A172 (cell line): Measurements from ENCODE around the gene NGEF. TPM values are rescaled to one million over a fixed set of nuclear protein-coding genes. Genes with fewer than 3 reads are reported as not detected.

Experiments used
- DNase-seq: peaks from one replicate; pipeline ENCODE4 v3.0.0-alpha.2; 2015; ENCODE audit warnings: low spot score
- total RNA-seq: library from RNA; depleted of rRNA; stranded (reverse); fragments of >200 nt; shearing (Covaris generic); gene quantifications from 2 replicates; pipeline ENCODE4 v1.2.3, GENCODE V29; 2014

NGEF gene
- total RNA-seq, 1 experiment from 2014 or later = 33.3 TPM

DNA sequence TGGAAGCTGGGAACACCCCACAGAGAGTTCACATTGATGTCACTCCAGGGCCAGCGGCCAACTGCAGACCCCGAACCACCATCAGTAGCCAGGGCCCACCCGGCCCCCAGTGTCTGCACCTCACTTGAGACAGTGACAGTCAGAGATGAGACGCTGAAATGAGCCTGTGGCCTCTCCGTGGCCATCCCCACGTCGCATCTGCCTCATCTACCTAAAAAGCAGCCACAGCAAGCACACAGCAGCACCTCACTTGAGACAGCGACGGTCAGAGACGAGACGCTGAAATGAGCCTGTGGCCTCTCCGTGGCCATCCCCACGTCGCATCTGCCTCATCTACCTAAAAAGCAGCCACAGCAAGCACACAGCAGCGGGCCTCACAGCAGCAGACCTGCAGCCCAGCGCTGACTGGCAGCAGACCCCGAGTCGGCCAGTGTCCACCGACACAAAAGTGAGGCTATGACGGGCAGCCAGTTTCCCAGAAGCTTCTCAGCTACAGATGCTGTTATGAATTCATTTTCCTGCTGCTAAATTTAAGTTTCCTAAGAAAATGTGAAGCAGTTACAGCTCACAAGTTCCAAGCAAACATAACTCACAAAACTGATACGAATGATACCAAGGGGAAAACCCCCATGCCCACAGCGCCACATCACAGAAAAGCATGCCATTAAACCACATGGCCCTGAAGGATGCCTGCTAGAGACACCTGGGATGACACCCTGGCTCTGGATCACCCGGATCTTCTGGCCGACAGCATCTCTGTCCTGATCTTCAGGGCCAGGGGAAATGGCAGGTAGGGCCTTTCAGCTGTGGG, 115.3 kb downstream of the NGEF start:
- no peak for DNase-seq

DNA sequence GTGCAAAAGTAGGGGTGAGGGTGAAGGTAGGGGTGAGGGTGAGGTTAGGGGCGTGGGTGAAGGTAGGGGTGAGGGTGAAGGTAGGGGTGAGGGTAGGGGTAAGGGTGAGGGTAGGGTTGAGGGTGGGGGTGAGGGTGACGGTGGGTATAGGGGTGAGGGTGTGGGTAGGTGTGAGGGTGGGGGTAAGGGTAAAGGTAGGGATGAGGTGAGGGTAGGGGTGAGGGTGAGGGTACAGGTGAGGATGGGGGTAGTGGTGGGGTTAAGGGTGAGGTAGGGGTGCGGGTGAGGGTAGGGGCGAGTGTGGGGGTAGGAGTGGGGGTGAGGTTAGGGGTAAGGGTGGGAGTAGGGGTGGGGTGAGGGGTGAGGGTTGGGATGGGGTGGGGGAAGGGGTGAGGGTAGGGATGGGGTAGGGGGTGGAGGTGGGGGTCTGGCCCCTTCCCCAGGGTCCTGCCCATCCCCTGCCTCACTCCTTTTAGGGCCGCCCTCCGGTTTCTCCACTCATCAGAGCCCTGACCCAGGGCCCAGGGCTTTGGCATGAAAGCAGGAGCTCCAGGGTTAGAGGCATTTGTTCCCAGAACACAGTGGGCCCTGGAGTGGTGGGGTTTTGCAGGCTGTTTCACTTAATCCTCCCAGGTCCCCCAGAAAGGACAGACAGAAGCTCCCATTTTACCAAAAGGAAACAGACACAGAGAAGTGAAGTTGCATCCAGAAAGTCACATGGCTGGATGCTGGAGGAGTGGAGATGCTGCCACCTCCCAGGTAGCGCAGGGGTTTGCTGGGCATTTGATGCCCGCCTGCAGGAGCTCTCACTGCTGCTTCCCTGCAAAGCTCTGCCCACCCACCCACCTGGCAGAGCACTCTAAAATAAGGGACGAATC, 116.1 kb downstream of the NGEF start:
- DNase-seq = no peak

DNA sequence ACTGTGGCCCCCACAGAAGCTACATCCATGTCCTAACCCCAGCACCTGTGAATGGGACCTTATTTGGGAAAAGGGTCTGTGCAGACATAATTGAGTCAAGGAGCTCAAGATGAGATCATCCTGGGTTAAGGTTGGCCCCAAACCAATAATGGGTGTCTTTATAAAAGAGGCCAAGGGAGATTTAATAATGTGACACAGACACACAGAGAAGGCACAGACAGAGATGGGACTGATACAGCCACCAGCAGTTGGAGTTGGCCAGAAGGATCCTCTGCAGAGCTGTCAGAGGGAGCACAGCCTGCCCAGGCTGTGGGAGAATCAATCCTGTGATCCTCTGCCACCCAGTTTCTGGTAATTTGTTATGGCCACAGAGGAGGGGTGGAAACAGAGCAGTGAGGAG, 116.9 kb downstream of the NGEF start:
- no peak for DNase-seq

DNA sequence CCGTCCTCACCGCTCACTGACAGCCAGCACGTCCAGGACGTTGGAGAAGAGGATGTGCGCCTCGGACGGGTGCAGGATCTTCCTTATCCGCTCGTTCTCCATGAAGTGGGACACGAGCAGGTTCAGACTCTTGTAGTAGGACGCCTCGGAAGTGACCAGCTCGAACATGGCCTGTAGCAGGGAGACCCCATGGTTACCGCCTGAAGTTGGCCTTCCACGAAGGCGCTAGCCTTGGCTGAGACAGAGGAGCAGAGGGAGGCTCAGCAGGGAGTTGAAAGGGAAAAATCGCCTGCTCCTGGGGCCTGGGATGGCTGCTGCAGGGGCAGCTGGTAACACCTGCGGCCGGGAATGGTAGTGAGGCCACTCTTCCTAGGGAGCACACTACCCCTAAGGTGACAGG, 118.3 kb downstream of the NGEF start:
- no peak for DNase-seq

DNA sequence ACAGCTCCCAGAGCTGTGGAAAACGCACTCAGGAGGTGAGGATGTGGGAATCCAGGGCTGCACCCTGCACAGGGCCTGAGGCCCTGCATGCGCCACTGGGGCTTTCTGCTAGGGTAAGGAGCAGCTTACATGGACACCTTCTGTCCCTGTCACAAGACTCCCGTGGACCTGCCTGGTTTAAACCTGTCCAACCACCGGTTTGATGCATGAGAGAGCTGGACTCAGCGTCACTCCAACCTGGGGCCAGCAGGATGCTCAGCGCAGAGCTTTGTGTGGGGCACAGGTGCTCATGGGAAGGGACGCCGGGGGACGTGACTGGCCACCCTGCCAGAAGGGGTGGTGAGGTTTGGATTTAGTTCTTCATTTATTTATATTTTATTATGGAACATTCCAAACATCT, 118.8 kb downstream of the NGEF start:
- no peak for DNase-seq

DNA sequence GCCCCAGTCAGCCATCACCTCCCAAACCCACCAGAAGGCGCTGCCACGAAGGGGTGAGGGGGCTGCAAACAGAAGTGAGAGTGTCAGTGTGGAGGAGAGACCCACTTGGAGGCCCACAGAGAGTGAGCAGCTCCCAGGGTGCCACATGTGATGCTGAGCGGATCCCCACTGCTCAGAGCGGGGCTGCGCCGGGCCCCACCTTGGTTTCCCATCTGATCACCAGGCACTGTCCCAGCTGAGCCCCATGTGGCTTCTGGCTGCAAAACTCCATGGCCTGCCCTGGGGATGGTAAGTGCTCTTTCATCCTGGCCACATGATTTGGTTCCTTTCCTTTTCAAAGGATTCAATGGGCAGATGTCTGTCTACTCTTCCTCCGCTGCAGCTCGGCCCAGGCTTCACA, 119.2 kb downstream of the NGEF start:
- DNase-seq = no peak

DNA sequence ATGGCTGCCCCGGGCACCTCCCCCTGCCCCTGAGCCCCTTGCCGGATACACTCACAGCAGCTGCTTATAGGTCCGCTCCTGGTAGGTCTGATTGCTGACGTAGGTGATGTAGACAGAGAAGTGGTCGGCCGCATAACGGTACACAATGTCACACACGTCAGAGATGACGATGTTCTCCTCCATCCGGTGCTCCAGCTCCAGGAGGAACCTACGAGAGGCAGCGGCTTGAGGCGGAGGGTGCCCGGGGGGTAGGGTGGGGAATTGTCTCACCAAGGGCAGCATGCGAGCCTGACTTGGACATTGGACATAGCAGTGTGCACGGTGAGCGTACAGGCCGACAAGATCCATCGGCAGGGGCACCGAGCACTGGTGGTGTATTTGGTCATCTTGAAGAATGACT, 120.2 kb downstream of the NGEF start:
- no peak for DNase-seq

DNA sequence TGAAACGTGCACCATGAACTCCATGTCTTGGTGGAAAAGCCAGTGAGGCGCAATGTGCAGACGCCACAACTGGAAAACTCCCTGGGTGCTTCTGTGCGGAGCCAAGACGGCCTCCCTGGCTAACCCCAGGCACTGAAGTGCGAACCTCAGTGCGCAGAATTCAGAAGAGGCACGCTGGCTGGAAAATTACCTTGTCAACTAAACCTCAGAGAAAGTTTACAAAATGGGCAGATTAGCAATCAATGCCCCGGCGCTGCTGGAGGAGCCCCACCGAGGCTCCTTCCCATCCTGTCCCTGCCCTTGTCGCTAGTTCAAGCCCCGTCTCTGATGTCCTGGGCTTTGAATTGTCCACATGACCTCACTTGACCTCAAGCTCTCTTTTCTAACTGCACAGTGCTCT, 120.8 kb downstream of the NGEF start:
- DNase-seq = no peak

DNA sequence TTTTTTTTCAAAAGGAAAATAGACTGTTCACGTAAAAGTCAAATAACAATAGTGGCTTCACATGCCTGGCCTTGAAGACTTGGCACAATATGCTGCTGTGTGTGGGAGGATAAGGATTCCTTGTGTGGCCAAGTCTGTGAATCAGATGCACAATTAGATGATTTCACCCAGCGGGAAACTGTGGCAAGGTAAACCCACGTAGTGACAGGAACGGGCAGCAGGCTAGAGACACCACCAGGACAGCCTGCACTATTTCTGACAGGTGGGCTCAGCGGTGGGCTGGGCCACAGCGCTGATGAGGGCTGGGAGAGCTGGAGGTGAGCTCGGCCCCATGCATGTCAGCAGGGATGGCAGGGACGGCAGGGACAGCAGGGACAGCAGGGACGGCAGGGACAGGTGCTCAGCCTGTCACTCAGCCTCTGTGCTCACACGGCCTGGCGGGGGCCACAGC, 121.4 kb downstream of the NGEF start:
- DNase-seq = no peak

DNA sequence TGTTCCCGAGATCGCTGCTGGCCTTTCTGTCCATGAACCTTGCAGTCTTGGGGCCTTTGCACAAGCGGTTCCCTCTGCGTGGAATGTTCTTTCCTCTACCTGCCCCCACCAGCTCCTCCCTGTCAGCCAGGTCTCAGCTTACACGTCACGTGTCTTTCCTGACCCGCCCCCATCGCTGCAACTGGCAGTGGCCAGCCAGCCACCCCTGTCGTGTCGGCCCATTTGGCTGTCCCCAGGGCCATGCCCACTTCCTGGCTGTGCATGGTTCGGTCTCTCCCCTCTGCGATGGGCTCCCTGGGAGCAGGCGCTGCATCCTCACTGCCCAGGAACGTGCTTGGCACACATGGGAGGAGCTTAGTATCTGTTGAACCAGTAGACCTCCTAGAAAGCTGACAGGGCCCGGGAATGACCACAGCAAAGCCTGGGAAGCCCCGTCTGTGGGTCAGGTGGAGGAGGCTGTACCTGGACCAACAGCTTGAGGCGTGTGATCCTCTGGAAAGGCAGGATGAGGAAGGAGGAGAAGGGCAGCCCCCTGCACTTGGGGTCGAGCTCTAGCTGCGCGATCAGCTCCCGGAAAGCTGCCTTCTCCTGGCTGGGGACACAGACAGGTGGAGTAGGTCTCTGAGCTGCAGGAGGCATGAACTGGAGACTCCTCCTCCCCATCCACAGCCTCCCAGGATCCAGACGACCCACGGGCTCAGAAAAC, 122.0 kb downstream of the NGEF start:
- DNase-seq = peak; percentile 9

DNA sequence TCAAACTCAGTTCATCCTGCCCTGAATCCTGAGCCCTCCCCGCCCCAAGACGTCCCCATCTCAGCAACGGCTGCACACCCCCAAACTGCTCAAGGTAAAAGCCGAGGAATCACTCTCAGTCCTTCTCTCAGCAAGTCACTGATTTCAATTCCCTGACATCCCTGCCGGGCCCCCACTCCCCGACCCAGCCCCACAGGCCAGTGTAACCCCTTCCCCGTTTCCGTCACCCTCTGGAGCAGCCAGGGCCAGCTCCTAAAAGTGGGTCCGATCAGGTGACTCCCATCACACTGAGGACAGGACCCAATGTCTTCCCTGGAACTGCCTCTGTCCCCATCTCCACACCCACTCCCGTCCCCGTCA, 122.5 kb downstream of the NGEF start:
- no peak for DNase-seq

DNA sequence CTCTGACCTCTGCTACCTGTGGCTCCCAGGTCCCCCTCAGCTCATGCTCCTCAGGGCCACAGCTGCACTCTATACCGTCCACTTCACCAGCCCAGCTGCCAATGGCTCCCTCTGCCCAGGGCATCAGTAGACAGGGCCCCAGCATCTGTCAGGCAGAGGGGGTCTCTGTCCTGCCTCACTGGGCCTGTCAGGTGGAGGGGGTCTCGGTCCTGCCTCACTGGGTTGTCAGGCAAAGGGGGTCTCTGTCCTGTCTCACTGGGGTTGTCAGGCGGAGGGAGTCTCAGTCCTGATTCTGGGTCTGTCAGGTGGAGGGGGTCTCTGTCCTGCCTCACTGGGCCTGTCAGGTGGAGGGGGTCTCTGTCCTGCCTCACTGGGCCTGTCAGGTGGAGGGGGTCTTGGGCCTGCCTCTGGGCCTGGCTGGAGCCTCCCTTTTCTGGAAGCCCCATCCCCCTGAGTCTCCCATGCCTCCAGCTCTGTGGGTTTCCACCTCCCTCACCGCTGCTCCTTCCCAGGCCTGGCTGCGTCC, 123.1 kb downstream of the NGEF start:
- no peak for DNase-seq

DNA sequence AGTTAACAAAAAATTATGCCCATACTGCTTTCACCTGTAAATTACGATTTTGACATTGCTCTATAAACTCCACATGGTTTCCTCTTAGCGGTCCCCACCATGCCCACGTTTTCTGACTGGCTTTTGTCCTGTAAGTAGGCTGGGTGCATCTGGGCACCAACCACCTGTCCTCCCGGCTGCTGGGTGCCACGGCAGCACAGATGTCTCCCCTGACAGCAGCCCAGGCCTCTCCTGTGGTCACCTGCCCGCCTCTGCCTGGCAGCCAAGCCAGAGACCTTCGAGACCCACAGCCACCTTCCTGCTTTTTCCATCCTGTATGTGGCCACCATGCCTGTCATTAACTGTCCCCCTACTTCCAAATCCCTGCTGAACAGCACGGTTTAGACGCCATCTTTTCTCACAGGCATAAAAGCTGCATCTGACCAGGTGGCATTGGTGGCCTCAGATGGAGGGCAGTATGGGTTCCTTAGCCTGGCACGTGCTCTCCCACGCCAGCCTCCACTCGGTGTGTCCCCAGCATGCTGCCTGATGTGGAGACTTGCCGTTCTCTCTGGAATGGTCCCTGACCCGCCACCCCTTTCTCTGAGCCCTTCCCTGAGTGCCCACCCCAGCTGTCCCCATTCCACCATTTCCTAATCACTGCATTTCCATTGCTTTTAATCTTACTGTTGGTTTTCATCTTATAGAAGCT, 124.1 kb downstream of the NGEF start:
- no peak for DNase-seq

DNA sequence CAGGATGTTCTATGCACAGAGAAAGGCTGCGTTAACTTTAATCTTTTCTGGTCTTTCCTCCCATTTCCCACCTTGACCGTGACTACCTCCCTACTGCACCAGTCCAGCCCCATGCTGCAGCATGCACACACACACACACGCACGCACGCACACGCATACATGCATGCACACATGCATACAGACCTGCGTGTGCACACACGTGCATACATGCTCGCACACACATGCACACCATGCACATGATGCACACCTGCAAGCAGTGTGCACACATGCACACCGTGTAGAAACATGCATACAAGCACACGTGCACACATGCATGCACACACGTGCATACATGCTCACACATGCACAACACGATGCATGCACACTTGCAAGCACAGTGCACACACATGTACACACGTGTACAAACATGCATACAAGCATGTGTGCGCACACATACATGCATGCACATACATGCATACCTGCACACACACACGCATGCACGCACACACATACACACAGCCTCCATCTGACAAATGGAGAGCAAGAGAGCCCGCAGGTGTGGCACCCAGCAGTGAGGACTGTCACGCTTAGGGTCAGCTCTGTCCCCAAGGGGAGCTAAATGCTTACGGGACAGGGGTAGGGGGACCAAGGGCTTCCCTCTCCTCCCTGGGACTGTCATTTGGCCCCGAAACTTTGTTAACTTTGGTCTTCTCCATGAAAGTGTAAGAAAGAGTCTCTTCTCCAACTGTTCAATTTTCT, 124.8 kb downstream of the NGEF start:
- DNase-seq = no peak

DNA sequence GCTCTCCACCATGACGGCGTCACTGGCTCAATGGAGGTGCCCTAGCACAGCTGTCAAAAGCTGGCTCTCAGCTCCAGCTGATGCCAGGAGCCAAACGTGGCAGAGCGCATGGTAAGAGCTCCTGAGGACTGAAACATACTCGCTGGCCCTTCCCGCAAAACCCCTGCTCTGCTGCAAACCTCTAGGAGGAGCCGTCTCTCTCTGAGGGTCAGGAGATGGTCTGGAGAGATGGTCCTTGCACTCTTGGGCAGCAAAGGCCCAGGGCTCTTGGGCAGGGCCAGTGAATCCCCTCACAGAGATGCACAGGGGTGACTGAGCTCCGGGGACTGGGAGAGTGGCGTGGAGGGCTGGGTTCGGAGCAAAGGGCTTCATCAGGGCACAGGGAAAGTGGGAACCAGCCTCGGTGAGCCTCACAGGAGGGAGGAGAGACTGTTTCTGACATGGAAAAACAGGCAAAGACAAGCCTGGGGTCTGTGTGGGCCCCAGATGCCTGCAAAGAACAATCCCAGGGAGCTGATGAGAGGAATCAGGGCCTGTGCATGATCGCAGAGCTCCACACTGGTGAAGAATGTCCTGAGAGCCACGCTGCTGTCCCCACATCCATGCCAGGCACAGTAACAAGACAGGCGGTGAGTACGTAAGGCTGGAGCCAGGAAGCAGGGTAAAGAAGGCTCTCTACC, 125.7 kb downstream of the NGEF start:
- DNase-seq = no peak

DNA sequence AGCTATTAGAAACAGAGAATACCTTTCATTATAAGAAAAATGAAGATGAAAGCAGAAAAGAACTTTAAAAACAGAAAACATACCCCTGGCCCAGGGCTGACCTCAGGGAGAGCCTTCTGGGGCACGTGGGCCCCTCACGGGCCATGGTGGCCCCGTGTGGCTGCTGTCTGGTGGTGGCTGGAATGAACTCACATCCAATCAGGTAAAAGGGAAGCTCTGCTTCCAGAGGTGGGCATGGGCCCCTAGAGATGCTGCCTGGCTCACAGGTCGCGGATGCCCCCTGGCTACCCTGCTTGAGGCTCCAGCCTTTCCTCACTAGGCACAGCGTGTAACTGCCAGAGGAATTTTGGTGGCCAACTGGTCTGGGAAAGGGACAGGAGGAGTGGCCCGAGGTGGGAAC, 126.4 kb downstream of the NGEF start:
- DNase-seq = no peak

DNA sequence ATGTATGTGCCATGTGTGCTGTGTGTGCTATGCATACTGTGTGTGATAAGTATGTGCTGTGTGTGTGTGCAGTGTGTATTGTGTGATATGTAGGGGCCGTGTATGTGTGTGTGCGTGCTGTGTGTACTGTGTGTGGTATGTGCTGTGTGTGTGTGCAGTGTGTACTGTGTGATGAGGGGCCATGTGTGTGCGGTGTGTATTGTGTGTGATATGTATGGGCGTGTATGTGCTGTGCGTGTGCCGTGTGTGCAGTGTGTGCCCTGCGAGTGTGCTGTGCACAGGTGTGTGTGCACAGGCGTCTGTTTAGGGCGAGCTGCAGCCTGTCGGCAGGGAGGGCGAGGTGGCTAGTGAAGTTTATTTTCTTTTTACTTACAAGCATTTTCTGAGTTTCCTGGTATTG, 126.9 kb downstream of the NGEF start:
- no peak for DNase-seq

DNA sequence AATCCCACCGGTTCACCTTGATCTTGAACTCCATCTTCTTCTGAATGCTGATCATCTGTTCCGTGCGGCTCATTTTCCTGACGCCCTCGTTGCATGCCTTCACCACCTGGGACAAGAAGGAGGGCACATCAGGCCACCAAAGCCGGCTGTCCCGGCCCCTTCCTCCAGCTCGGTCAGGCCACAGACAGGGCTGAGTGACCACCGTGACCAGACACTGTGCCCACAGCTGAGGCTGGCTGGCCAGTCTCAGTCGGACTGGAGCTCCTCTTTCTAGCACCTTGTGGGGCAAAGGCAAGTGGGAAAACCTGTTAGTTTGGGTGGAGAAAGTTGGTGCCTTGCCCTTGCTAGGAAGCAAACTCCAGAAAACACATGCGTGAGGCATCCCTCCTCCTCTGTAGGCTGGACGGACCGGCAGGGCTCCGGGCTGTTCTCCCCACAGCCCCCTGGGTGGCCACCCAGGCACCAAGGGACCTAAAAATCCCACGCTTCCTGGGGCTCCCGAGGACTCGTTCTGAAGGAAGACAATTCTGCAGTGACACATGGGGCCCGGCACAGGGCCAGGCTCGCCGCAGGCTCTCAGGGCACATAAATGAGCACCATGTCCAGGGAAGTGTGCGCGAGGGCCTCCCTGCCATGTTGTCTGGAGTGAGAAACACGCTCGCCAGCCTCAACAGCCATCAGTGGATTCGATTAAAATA, 127.6 kb downstream of the NGEF start:
- no peak for DNase-seq

DNA sequence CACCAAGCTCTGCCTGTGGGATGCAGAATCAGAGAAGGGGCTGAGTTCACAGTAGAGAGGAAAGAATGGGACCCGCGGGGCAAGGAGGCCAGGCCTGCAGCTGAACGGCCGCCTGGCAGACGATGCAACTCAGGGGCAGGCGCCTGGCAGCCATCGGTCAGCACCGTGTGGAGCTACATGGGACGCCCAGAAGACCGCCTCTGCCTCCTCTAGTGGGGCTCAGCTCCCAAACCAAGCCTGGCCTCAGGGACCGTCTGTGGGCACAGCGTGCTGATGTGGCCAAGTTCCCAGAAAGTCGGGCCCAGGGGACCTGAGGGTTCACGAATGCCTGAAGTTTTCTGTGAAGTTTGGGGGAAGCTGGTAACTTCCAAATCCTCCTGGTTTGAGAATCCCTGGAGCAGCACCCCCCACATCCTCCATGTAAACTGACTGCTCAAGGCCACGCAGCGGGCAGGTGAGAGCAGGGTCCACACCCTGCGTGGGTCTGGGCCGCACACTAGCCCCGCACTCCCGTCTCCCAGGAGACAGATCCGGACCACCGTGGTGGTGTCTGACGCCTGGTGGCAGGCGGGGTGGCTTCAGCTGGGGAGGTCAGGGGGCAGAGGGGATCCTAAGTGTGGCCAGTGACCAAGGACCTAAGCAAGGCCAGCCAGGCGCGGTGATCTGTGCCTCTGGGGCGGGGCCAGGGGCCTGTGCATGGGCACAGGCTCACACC, 128.3 kb downstream of the NGEF start:
- no peak for DNase-seq
